Esophagus squamous epithelium (tissue), 5 donors: ENCODE measurements around the gene CEP250. TPM values are rescaled to one million over a fixed set of nuclear protein-coding genes. Genes with fewer than 3 reads are reported as not detected.

Experiments used
- DNase-seq: peaks from one replicate; lab custom pipeline; 2025; lab: John Stamatoyannopoulos, UW
- H3K27ac ChIP-seq, 4 donors: fragments of 200-600 bp; sonication (generic); one replicate each; pipeline ENCODE4 v1.5.1; 2016 to 2019; ENCODE audit warnings: mild to moderate bottlenecking in 1 of 4
- H3K27me3 ChIP-seq, 4 donors: fragments of 200-600 bp; sonication (generic); 1 replicate in 3 of 4; 2 replicates in 1 of 4; pipeline versions ENCODE4 v1.5.1 to v1.6.0; 2017 to 2021; ENCODE audit warnings: antibody characterized with exemption in 1 of 4
- H3K36me3 ChIP-seq, 3 donors: fragments of 200-600 bp; sonication (generic); one replicate each; pipeline ENCODE4 v1.5.1; 2016 to 2019
- H3K4me1 ChIP-seq, 3 donors: fragments of 200-600 bp; sonication (generic); one replicate each; pipeline ENCODE4 v1.5.1; 2017 to 2019
- H3K4me3 ChIP-seq, 4 donors: fragments of 200-600 bp; sonication (generic); 1 replicate in 3 of 4; 2 replicates in 1 of 4; pipeline ENCODE4 v1.5.1; 2016 to 2019; ENCODE audit warnings: mild to moderate bottlenecking in 2 of 4, moderate library complexity in 1 of 4
- H3K9me3 ChIP-seq, 3 donors: fragments of 200-600 bp; sonication (generic); one replicate each; pipeline ENCODE4 v1.5.1; 2016 to 2019
- POLR2A ChIP-seq, 4 donors: fragments of 450-650 bp; IDR thresholded peaks; one replicate each; pipeline ENCODE4 v1.6.1; 2017; ENCODE audit warnings: antibody characterized with exemption in 4 of 4, mild to moderate bottlenecking in 4 of 4, moderate library complexity in 3 of 4
- WGBS, 2 donors: methylation state at CpG; one replicate each; pipeline ENCODE4 v1.1.5; 2018; 5-methylcytosine and 5-hydroxymethylcytosine counted together
- intact Hi-C: fragments of 100-400 bp; cut with DNase I; formaldehyde crosslinking; loops from one replicate; pipeline ENCODE4 v1.15.0; 2022
- total RNA-seq, 4 donors: library from RNA; depleted of rRNA; stranded (reverse); fragments of >200 nt; gene quantifications; one replicate each; pipeline ENCODE4 v1.1.0, GENCODE V29; 2016
- TF ChIP-seq, protein P1 (sequence below), 6 experiments: fragments of 450-650 bp in 4 of 6; fragments of 200-600 bp in 2 of 6; sonication (generic) in 2 of 6; IDR thresholded peaks; one replicate each; pipeline ENCODE4 v1.5.1; 2016 to 2019; ENCODE audit warnings: antibody characterized with exemption in 6 of 6, mild to moderate bottlenecking in 4 of 6, moderate library complexity in 4 of 6
- donor health status: DM: yes; HTN: yes; CAD: no.

Gene CEP250
- total RNA-seq, 4 donors from 2014 or later, result 10.6 to 22.7 (median 16.6) TPM

DNA sequence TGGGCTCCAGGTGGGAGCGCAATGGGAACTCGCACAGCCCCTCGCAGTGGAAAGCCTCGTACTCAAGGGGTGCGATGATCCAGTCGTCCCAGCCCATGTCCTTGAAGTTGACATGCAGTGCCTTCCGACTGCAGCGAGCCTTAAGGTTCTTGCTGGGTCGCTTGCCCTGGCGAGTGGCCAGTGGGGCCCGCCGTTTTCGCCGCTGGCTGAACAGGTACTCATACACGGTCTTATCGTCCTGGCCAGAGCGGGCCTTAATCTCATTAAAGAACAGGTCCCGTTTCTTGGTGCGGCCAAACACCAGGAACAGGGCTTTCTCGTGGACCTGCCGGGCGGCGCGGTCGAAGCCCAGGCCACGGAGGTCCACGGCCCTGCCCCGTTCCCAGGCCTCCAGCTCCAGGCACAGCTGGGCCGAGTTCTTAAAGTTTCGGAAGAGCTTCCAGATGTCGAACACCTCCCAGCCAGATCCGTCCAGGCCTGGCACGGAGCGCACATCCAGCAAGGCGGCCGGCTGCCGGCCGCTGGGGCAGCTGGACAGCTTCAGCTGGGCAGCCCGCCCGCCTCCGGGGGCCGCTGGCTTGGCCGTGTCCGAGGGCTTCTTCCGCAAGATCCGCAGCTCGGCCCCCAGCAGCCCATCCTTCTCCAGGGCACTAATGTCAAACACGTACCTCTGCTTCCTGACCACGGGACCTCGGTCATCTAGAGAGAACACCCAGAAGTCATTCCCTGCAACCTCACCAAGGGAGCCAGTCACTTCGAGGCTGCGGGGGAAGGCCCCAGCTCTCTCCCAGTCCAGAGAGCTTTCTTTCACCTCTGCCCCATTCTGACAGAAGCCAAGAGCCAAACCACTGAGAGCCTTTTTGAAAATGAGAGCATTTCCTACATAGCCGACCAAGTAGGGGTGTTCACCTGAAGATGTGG is 21.1 kb upstream of the CEP250 start:
- Histone ChIP-seq H3K9me3 (no peaks in the 10 kb centered on the region), H3K27me3 (no peaks in the 10 kb centered on the region), H3K27ac (no peak overlapping the region), H3K4me3 (no peak overlapping the region), H3K36me3 (no peaks in the 10 kb centered on the region), H3K4me1 (peaks cover 3 to 19% (median 9%) of the 10 kb centered on the region in 3 donors)
- no peak for TF ChIP-seq POLR2A (IDR thresholded peaks at IDR 0.05)
- TF ChIP-seq, protein P1, sequence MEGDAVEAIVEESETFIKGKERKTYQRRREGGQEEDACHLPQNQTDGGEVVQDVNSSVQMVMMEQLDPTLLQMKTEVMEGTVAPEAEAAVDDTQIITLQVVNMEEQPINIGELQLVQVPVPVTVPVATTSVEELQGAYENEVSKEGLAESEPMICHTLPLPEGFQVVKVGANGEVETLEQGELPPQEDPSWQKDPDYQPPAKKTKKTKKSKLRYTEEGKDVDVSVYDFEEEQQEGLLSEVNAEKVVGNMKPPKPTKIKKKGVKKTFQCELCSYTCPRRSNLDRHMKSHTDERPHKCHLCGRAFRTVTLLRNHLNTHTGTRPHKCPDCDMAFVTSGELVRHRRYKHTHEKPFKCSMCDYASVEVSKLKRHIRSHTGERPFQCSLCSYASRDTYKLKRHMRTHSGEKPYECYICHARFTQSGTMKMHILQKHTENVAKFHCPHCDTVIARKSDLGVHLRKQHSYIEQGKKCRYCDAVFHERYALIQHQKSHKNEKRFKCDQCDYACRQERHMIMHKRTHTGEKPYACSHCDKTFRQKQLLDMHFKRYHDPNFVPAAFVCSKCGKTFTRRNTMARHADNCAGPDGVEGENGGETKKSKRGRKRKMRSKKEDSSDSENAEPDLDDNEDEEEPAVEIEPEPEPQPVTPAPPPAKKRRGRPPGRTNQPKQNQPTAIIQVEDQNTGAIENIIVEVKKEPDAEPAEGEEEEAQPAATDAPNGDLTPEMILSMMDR (IDR thresholded peaks at IDR 0.05), result no peak
- DNase-seq, result no peak
- WGBS, 2 donors, result 81 to 85% methylated on average over 28 to 34 of the region's 53 CpGs
- intact Hi-C loops, result loop anchor here (5.0 kb wide), 1 partner anchor 132 kb away; no protein-coding TSS in a partner anchor

DNA sequence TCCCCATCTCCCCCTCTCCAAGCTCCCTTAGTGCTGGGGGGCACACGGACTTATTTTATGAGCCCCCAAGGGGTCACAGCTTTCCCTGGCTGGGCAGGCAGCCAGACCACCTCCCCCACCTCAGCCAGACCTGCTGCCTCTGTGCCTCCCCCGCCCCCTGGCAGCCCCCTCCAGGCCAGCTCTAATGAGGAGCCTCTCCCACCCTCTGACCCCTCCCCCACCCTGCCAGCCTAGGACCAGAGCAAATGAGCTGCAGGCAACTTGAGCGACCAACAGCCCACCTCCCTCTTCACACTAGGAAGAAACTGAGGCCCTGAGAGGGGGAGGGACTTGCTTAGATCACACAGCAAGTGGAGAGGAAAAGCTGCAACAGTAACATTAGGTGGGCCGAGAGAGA is 19.2 kb upstream of the CEP250 start:
- no peaks in the 10 kb centered on the region for H3K9me3 ChIP-seq
- no peaks in the 10 kb centered on the region for H3K27me3 ChIP-seq
- TF ChIP-seq, protein P1 (IDR thresholded peaks at IDR 0.05), result no peak
- TF ChIP-seq POLR2A (IDR thresholded peaks at IDR 0.05), result no peak
- H3K27ac ChIP-seq, result no peak overlapping the region
- no peak overlapping the region for H3K4me3 ChIP-seq
- DNase-seq, result no peak
- peaks cover 3 to 21% (median 9%) of the 10 kb centered on the region in 3 donors for H3K4me1 ChIP-seq
- intact Hi-C loops, result loop anchor here (5.0 kb wide), 1 partner anchor 134 kb away; no protein-coding TSS in a partner anchor
- 83 to 100% methylated on average over 2 of the region's 4 CpGs for WGBS, 2 donors
- H3K36me3 ChIP-seq, result no peaks in the 10 kb centered on the region

DNA sequence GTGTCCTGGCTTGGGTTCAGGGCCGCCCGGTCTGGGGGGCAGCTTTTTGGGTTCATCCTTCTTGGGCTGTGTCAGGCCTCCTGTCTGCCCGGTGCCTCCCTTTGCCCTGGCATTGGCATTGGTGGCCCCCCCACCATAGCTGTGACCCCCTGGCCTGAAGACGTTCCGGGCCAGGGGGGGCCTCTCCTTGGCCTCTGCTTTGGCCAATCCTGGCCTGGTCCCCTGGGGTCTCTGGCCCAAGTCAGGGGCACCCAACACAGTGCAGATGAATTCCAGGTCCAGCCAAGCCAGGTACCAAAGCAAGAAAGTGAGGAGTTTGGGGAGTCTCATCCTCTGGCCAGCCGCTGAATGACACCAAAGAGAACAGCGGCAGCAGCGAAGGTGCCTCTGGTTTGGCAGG is 17.8 kb upstream of the CEP250 start:
- intact Hi-C loops, result loop anchor here (5.0 kb wide), 1 partner anchor 135 kb away; no protein-coding TSS in a partner anchor
- Histone ChIP-seq H3K27me3 (peaks cover 0 to 5% (median 0%) of the 10 kb centered on the region in 4 donors), H3K9me3 (no peaks in the 10 kb centered on the region), H3K36me3 (no peaks in the 10 kb centered on the region), H3K4me1 (peaks cover 3 to 21% (median 9%) of the 10 kb centered on the region in 3 donors), H3K4me3 (peak overlapping the region in 1 of 4 donors; percentile 38), H3K27ac (peak overlapping the region in 3 of 4 donors; percentile 12 to 61 (median 17))
- 70% methylated on average over 6 of the region's 8 CpGs; no CpG with 5 or more reads in 1 of the 2 donors for WGBS, 2 donors
- no peak for DNase-seq
- TF ChIP-seq POLR2A (IDR thresholded peaks at IDR 0.05), result no peak
- TF ChIP-seq, protein P1 (IDR thresholded peaks at IDR 0.05), result no peak

DNA sequence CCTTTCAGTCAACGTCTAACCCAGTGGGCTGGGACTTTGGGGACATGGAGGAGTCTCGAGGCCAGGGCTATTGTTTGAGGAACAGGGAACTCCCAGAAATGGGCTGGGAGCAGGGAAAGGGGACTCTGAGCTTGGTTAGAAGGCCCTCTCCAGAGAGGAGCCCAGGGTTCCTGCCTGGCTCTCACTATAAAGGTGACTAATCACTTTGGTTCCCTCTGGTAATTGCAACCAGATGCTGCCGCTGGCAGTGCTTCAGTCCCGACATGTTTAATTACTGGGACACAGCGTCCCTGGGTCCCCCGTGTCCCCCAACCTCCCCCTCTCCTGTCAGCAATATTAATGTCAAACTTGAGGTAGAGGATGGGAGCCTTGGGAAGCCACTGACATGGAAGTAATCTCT is 12.4 kb upstream of the CEP250 start:
- no peaks in the 10 kb centered on the region for H3K36me3 ChIP-seq
- WGBS, 2 donors, result 43 to 50% methylated on average over 6 of the region's 6 CpGs
- no peak overlapping the region for H3K27ac ChIP-seq
- no peak for DNase-seq
- H3K9me3 ChIP-seq, result no peaks in the 10 kb centered on the region
- H3K4me3 ChIP-seq, result no peak overlapping the region
- H3K27me3 ChIP-seq, result peaks cover 0 to 12% (median 0%) of the 10 kb centered on the region in 4 donors
- H3K4me1 ChIP-seq, result peaks cover 6 to 25% (median 6%) of the 10 kb centered on the region in 3 donors
- intact Hi-C loops, result no loop called here
- TF ChIP-seq POLR2A (IDR thresholded peaks at IDR 0.05), result no peak
- TF ChIP-seq, protein P1 (IDR thresholded peaks at IDR 0.05), result no peak

DNA sequence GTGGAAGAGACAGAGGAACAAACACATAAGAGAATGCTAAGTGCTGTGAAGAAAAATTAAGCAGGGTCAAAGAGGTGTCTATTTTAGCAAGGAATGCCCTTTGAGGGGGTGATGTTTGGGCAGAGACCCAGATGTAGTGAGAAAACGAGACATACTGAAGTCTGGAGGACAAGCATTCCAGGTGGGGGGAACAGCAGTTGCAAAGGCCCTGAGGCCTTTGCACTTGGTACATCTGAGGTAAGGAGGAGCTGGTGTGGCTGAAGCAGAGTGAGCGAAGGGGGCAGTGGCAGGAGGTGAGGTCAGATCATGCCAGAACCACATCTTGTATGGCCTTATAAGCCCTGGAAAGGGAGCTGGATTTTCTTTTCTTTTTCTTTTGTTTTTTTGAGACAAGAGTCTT is 11.2 kb upstream of the CEP250 start:
- TF ChIP-seq, protein P1 (IDR thresholded peaks at IDR 0.05), result no peak
- no peak for TF ChIP-seq POLR2A (IDR thresholded peaks at IDR 0.05)
- peaks cover 0 to 12% (median 3%) of the 10 kb centered on the region in 3 donors for H3K4me1 ChIP-seq
- WGBS, 2 donors, result 70 to 88% methylated on average over 2 of the region's 2 CpGs
- H3K27me3 ChIP-seq, result peaks cover 0 to 12% (median 0%) of the 10 kb centered on the region in 4 donors
- H3K4me3 ChIP-seq, result no peak overlapping the region
- intact Hi-C loops, result no loop called here
- H3K9me3 ChIP-seq, result no peaks in the 10 kb centered on the region
- DNase-seq, result no peak
- no peak overlapping the region for H3K27ac ChIP-seq
- no peaks in the 10 kb centered on the region for H3K36me3 ChIP-seq
